ENCODE measurements around the gene APLF.
"Not testable (repeated sequence)": the region's sequence is repeated elsewhere in the genome, so short reads cannot be mapped to it uniquely, and the experiment has no call there.

The APLF gene

GRCh38 chr2:68548396-68548795 is 81.0 kb downstream of the APLF start:
- CTCF ChIA-PET, result interaction anchor here (0.6 to 1.4 kb wide), 2 partner anchors 47 to 106 kb away, joined by 3 read pairs; no protein-coding TSS in a partner anchor

GRCh38 chr2:68553098-68553497 is 85.7 kb downstream of the APLF start:
- no peak overlapping the region for H3K4me3 Mint-ChIP-seq
- CTCF ChIA-PET, result no interaction called here
- no peak overlapping the region for H3K27ac Mint-ChIP-seq
- no peak for DNase-seq
- no peaks in the 10 kb centered on the region for H3K9me3 Mint-ChIP-seq
- no peaks in the 10 kb centered on the region for H3K27me3 Mint-ChIP-seq
- no peaks in the 10 kb centered on the region for H3K36me3 Mint-ChIP-seq
- H3K4me1 Mint-ChIP-seq, result no peaks in the 10 kb centered on the region

More at GRCh38 chr2:68548396-68548795, 81.0 kb downstream of the APLF start:
- no peak overlapping the region for H3K27ac Mint-ChIP-seq
- H3K4me3 Mint-ChIP-seq, result no peak overlapping the region
- H3K9me3 Mint-ChIP-seq, result no peaks in the 10 kb centered on the region
- no peaks in the 10 kb centered on the region for H3K36me3 Mint-ChIP-seq
- no peak for DNase-seq
- H3K27me3 Mint-ChIP-seq, result no peaks in the 10 kb centered on the region
- H3K4me1 Mint-ChIP-seq, result no peaks in the 10 kb centered on the region

GRCh38 chr2:68555425-68556206 is 88.2 kb downstream of the APLF start:
- DNase-seq, H3K4me3 Mint-ChIP-seq, H3K27ac Mint-ChIP-seq, CTCF ChIA-PET, H3K4me1 Mint-ChIP-seq, H3K9me3 Mint-ChIP-seq, H3K27me3 Mint-ChIP-seq, H3K36me3 Mint-ChIP-seq: not testable (repeated sequence)

- CTCF ChIA-PET, result no interaction called here
- Mint-ChIP-seq H3K4me3 (no peak overlapping the region), H3K4me1 (no peaks in the 10 kb centered on the region), H3K36me3 (no peaks in the 10 kb centered on the region), H3K9me3 (no peaks in the 10 kb centered on the region), H3K27ac (no peak overlapping the region), H3K27me3 (no peaks in the 10 kb centered on the region)
- DNase-seq, result no peak
These were observed 89.0 kb downstream of the APLF start for GRCh38 chr2:68556381-68556780.

- Mint-ChIP-seq H3K27me3 (no peaks in the 10 kb centered on the region), H3K27ac (no peak overlapping the region), H3K36me3 (no peaks in the 10 kb centered on the region), H3K4me3 (no peak overlapping the region), H3K9me3 (no peaks in the 10 kb centered on the region), H3K4me1 (no peaks in the 10 kb centered on the region)
- DNase-seq, result no peak
- CTCF ChIA-PET, result interaction anchor here (1.6 kb wide), 1 partner anchor 37 kb away, joined by 6 read pairs; no protein-coding TSS in a partner anchor
These were observed 91.2 kb downstream of the APLF start for GRCh38 chr2:68558576-68558975.

GRCh38 chr2:68559692-68560091 is 92.3 kb downstream of the APLF start:
- Mint-ChIP-seq H3K27ac (no peak overlapping the region), H3K27me3 (no peaks in the 10 kb centered on the region), H3K9me3 (no peaks in the 10 kb centered on the region), H3K4me3 (no peak overlapping the region), H3K36me3 (no peaks in the 10 kb centered on the region), H3K4me1 (no peaks in the 10 kb centered on the region)
- CTCF ChIA-PET, result interaction anchor here (1.3 to 1.6 kb wide), 2 partner anchors 35 to 36 kb away, joined by 6 to 7 read pairs; no protein-coding TSS in a partner anchor
- no peak for DNase-seq

GRCh38 chr2:68560545-68560944 is 93.2 kb downstream of the APLF start:
- Mint-ChIP-seq H3K27me3 (no peaks in the 10 kb centered on the region), H3K36me3 (no peaks in the 10 kb centered on the region), H3K27ac (no peak overlapping the region), H3K4me3 (no peak overlapping the region), H3K9me3 (no peaks in the 10 kb centered on the region), H3K4me1 (no peaks in the 10 kb centered on the region)
- DNase-seq, result no peak
- CTCF ChIA-PET, result interaction anchor here (1.3 kb wide), 1 partner anchor 35 kb away, joined by 7 read pairs; no protein-coding TSS in a partner anchor

- no peaks in the 10 kb centered on the region for H3K4me1 Mint-ChIP-seq
- CTCF ChIA-PET, result no interaction called here
- H3K36me3 Mint-ChIP-seq, result no peaks in the 10 kb centered on the region
- no peak overlapping the region for H3K27ac Mint-ChIP-seq
- H3K4me3 Mint-ChIP-seq, result no peak overlapping the region
- no peaks in the 10 kb centered on the region for H3K9me3 Mint-ChIP-seq
- no peaks in the 10 kb centered on the region for H3K27me3 Mint-ChIP-seq
- DNase-seq, result no peak
These were observed 94.0 kb downstream of the APLF start for GRCh38 chr2:68561372-68561771.

GRCh38 chr2:68562934-68563333 is 95.5 kb downstream of the APLF start:
- DNase-seq, result no peak
- H3K27ac Mint-ChIP-seq, result no peak overlapping the region
- H3K4me3 Mint-ChIP-seq, result no peak overlapping the region
- H3K4me1 Mint-ChIP-seq, result no peaks in the 10 kb centered on the region
- no peaks in the 10 kb centered on the region for H3K36me3 Mint-ChIP-seq
- CTCF ChIA-PET, result no interaction called here
- no peaks in the 10 kb centered on the region for H3K27me3 Mint-ChIP-seq
- H3K9me3 Mint-ChIP-seq, result no peaks in the 10 kb centered on the region

GRCh38 chr2:68564426-68564825 is 97.0 kb downstream of the APLF start:
- no peaks in the 10 kb centered on the region for H3K27me3 Mint-ChIP-seq
- H3K36me3 Mint-ChIP-seq, result no peaks in the 10 kb centered on the region
- no peaks in the 10 kb centered on the region for H3K4me1 Mint-ChIP-seq
- no peak overlapping the region for H3K4me3 Mint-ChIP-seq
- H3K9me3 Mint-ChIP-seq, result no peaks in the 10 kb centered on the region
- no peak for DNase-seq
- CTCF ChIA-PET, result interaction anchor here (1.0 to 1.4 kb wide), 2 partner anchors 31 to 100 kb away, joined by 3 to 4 read pairs; no protein-coding TSS in a partner anchor
- no peak overlapping the region for H3K27ac Mint-ChIP-seq

GRCh38 chr2:68565273-68565672 is 97.9 kb downstream of the APLF start:
- Mint-ChIP-seq H3K9me3 (no peaks in the 10 kb centered on the region), H3K27ac (no peak overlapping the region)
- CTCF ChIA-PET, result no interaction called here

GRCh38 chr2:68565858-68566257 is 98.5 kb downstream of the APLF start:
- Mint-ChIP-seq H3K27ac (no peak overlapping the region), H3K4me1 (no peaks in the 10 kb centered on the region), H3K27me3 (no peaks in the 10 kb centered on the region), H3K9me3 (no peaks in the 10 kb centered on the region), H3K4me3 (no peak overlapping the region), H3K36me3 (no peaks in the 10 kb centered on the region)
- DNase-seq, result no peak
- CTCF ChIA-PET, result no interaction called here

More at GRCh38 chr2:68565273-68565672, 97.9 kb downstream of the APLF start:
- DNase-seq, result no peak
- H3K27me3 Mint-ChIP-seq, result no peaks in the 10 kb centered on the region
- no peaks in the 10 kb centered on the region for H3K4me1 Mint-ChIP-seq
- H3K4me3 Mint-ChIP-seq, result no peak overlapping the region
- no peaks in the 10 kb centered on the region for H3K36me3 Mint-ChIP-seq

- Mint-ChIP-seq H3K9me3 (no peaks in the 10 kb centered on the region), H3K27me3 (no peaks in the 10 kb centered on the region), H3K4me1 (no peaks in the 10 kb centered on the region), H3K27ac (no peak overlapping the region), H3K36me3 (no peaks in the 10 kb centered on the region), H3K4me3 (no peak overlapping the region)
- no peak for DNase-seq
- CTCF ChIA-PET, result no interaction called here
These were observed 99.0 kb downstream of the APLF start for GRCh38 chr2:68566362-68566761.

GRCh38 chr2:68568116-68568515 is 100.7 kb downstream of the APLF start:
- Mint-ChIP-seq H3K36me3 (no peaks in the 10 kb centered on the region), H3K9me3 (peaks cover 1% of the 10 kb centered on the region), H3K4me1 (no peaks in the 10 kb centered on the region), H3K27ac (no peak overlapping the region), H3K4me3 (no peak overlapping the region), H3K27me3 (no peaks in the 10 kb centered on the region)
- DNase-seq, result no peak
- CTCF ChIA-PET, result interaction anchor here (0.7 to 1.9 kb wide), 3 partner anchors 20 to 375 kb away, joined by 3 to 4 read pairs (median 3); no protein-coding TSS in a partner anchor

GRCh38 chr2:68569604-68570003 is 102.2 kb downstream of the APLF start:
- H3K27ac Mint-ChIP-seq, result no peak overlapping the region
- CTCF ChIA-PET, result no interaction called here

More at GRCh38 chr2:68569604-68570003, 102.2 kb downstream of the APLF start:
- peaks cover 1% of the 10 kb centered on the region for H3K9me3 Mint-ChIP-seq
- H3K4me1 Mint-ChIP-seq, result no peaks in the 10 kb centered on the region
- H3K4me3 Mint-ChIP-seq, result no peak overlapping the region
- H3K36me3 Mint-ChIP-seq, result no peaks in the 10 kb centered on the region
- H3K27me3 Mint-ChIP-seq, result no peaks in the 10 kb centered on the region
- DNase-seq, result no peak

All from activated naive CD4-positive, alpha-beta T cell treated with anti-CD3 and anti-CD28 coated beads, Interleukin-2, amount 10 ng/mL, durations not matched to agents 7 days and 5 days (primary cell).